Activated CD4-positive, alpha-beta memory T cell treated with anti-CD3 and anti-CD28 coated beads, Interleukin-2, amount 10 ng/mL, durations not matched to agents 7 days and 5 days (primary cell): ENCODE results near the gene LRIG1. TPM values are rescaled to one million over a fixed set of nuclear protein-coding genes. Genes with fewer than 3 reads are reported as not detected.
A peak's percentile ranks its signal among the peaks of the same experiment; 100 is the strongest.

Source experiments
- CTCF ChIA-PET: fragments of 350-600 bp; sonication (Branson Sonifier 250); formaldehyde crosslinking; loops from one replicate; lab custom pipeline; 2021; ENCODE audit warnings: antibody characterized with exemption, inconsistent platforms; lab: Charles Lee
- POLR2A ChIA-PET: fragments of 350-600 bp; sonication (Branson Sonifier 250); formaldehyde crosslinking; loops from one replicate; lab custom pipeline; 2021; ENCODE audit warnings: antibody characterized with exemption; lab: Charles Lee
- DNase-seq: peaks from one replicate; pipeline ENCODE4 v3.0.0-alpha.2; 2020
- H3K27ac Mint-ChIP-seq: one replicate; pipeline ENCODE4 v1.8.0; 2021; ENCODE audit warnings: mild to moderate bottlenecking, mixed read lengths
- H3K27me3 Mint-ChIP-seq: one replicate; pipeline ENCODE4 v1.8.0; 2021; ENCODE audit warnings: mixed read lengths
- H3K36me3 Mint-ChIP-seq: one replicate; pipeline ENCODE4 v1.8.0; 2021; ENCODE audit warnings: low read depth, mixed read lengths
- H3K4me1 Mint-ChIP-seq: one replicate; pipeline ENCODE4 v1.8.0; 2021; ENCODE audit warnings: mixed read lengths
- H3K4me3 Mint-ChIP-seq: one replicate; pipeline ENCODE4 v1.8.0; 2021; ENCODE audit warnings: mild to moderate bottlenecking, mixed read lengths
- H3K9me3 Mint-ChIP-seq: one replicate; pipeline ENCODE4 v1.8.0; 2021; ENCODE audit warnings: mixed read lengths
- total RNA-seq, 2 experiments: library from RNA; stranded (reverse); gene quantifications; one replicate each; pipeline ENCODE4 v1.2.3, GENCODE V29; 2021

The LRIG1 gene
- total RNA-seq, 2 experiments from 2014 or later: 43.0 to 43.7 TPM

DNA sequence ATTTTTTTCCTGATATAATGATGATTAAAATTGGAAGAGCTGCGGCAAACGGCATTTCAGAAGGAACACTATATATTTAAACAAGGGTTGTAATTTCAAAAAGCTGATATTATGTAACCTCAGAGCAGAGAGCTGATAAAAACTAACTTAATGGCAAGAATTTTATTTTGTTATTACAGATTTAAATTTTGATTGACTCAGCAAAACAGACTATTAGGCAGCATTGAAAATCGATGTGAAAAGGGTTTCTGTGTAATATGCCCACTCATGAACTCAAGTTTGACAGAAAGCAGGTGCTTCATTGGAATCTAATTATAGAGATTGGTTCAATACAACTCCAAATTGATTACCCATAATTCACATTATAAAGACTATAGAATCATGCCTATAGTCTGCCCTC lies 24.9 kb upstream of the LRIG1 start:
- no peak overlapping the region for H3K4me3 Mint-ChIP-seq
- H3K4me1 Mint-ChIP-seq: no peaks in the 10 kb centered on the region
- DNase-seq: no peak
- H3K27ac Mint-ChIP-seq: no peak overlapping the region
- H3K36me3 Mint-ChIP-seq: no peaks in the 10 kb centered on the region
- no peaks in the 10 kb centered on the region for H3K9me3 Mint-ChIP-seq
- no peaks in the 10 kb centered on the region for H3K27me3 Mint-ChIP-seq
- POLR2A ChIA-PET: no interaction called here
- CTCF ChIA-PET: no interaction called here

DNA sequence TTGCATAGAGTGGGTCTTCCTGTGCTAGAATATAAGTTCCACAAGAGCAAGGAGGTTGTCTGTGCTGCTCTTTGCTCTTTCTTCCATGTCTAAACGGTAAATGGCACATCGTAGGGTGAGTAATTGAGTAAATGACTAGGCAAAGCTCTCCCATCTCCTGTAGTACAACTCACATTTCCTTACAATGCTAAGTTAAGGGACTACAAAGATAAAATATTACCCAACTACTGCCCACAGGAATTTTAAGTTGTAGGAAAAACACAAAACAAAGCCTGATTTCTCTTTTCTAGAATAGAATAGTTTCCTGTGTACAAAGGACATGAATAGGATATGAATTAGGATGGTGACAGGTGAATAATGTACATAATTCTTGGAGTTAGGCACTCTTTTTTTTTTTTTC lies 19.9 kb upstream of the LRIG1 start:
- Mint-ChIP-seq H3K4me3 (no peak overlapping the region), H3K27me3 (peaks cover 3% of the 10 kb centered on the region), H3K9me3 (no peaks in the 10 kb centered on the region), H3K36me3 (no peaks in the 10 kb centered on the region), H3K4me1 (no peaks in the 10 kb centered on the region), H3K27ac (no peak overlapping the region)
- CTCF ChIA-PET: no interaction called here
- DNase-seq: no peak
- POLR2A ChIA-PET: no interaction called here

DNA sequence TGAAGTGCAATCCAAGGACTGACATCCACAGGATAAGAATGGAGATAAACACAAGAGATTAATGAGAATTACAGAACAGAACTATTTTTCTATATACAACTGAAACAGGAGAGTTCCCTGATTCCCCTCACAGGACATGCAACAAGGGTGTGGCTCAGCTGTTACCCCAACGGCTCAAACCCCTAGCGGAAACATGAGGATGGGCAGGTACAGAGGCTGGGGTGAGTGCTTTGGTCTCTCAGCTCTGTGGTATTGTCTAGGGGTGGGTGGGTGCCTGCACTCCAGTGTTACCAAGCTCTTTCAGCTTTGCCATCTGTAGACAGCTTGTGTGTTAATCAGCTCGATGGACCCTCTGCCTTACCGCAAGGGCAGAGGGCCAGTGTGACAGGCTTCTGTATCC lies 17.8 kb upstream of the LRIG1 start:
- Mint-ChIP-seq H3K4me1 (no peaks in the 10 kb centered on the region), H3K27ac (no peak overlapping the region), H3K36me3 (no peaks in the 10 kb centered on the region), H3K9me3 (no peaks in the 10 kb centered on the region), H3K4me3 (no peak overlapping the region), H3K27me3 (peaks cover 6% of the 10 kb centered on the region)
- CTCF ChIA-PET: no interaction called here
- POLR2A ChIA-PET: no interaction called here
- no peak for DNase-seq

DNA sequence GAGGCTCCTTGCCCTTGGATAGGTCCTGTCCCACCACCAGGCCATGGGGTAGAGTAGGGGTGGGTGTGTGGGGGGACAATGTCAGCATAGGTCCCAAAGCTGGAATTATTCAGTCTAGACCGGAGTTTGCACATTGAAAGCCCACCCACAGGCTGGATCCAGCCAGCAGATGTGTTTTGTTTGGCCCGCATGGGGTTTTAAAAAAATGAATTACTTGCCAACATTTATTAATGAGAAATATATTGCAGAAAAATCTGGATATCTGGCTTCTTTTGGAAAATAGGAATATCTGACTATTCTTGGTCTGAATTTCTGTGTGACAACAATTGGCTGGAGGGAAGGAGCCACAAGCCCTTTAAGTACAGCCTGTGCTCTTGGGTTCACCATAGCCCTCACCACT lies 17.3 kb upstream of the LRIG1 start:
- Mint-ChIP-seq H3K9me3 (no peaks in the 10 kb centered on the region), H3K27ac (no peak overlapping the region), H3K4me3 (no peak overlapping the region), H3K4me1 (no peaks in the 10 kb centered on the region), H3K27me3 (peaks cover 6% of the 10 kb centered on the region), H3K36me3 (no peaks in the 10 kb centered on the region)
- DNase-seq: no peak
- ChIA-PET POLR2A (no interaction called here), CTCF (no interaction called here)

- no peak overlapping the region for H3K4me3 Mint-ChIP-seq
- CTCF ChIA-PET: no interaction called here
- no peak overlapping the region for H3K27ac Mint-ChIP-seq
- no peaks in the 10 kb centered on the region for H3K4me1 Mint-ChIP-seq
- no peak for DNase-seq
- POLR2A ChIA-PET: no interaction called here
- H3K9me3 Mint-ChIP-seq: no peaks in the 10 kb centered on the region
- H3K27me3 Mint-ChIP-seq: peaks cover 6% of the 10 kb centered on the region
- H3K36me3 Mint-ChIP-seq: no peaks in the 10 kb centered on the region
These were observed 16.4 kb upstream of the LRIG1 start for GRCh38 chr3:66517241-66517640.

DNA sequence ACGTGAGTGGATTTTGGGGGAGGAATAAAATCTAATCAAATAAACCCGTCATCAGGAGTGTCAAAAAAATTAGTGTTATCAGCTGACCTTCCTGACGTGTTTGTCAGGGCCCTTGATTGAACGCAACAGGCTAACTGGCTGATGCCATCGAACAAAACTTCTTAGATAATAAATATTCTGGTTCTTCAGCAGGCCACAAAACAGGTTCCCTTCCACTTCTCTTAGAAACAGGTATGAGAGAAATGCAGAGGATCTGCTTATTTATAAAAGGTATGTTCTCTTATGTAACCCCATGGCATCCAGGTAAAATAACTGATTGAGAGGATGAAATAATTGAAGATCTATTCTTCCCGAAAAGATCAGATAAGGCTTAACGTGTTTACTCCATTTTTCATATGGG lies 7.6 kb upstream of the LRIG1 start:
- DNase-seq: no peak
- ChIA-PET CTCF (interaction anchor here (1.6 kb wide), 1 partner anchor 315 kb away, joined by 3 read pairs; no protein-coding TSS in a partner anchor), POLR2A (no interaction called here)
- H3K27me3 Mint-ChIP-seq: peaks cover 18% of the 10 kb centered on the region
- no peak overlapping the region for H3K27ac Mint-ChIP-seq
- H3K4me1 Mint-ChIP-seq: peaks cover 5% of the 10 kb centered on the region
- H3K4me3 Mint-ChIP-seq: no peak overlapping the region
- H3K36me3 Mint-ChIP-seq: no peaks in the 10 kb centered on the region
- H3K9me3 Mint-ChIP-seq: no peaks in the 10 kb centered on the region

DNA sequence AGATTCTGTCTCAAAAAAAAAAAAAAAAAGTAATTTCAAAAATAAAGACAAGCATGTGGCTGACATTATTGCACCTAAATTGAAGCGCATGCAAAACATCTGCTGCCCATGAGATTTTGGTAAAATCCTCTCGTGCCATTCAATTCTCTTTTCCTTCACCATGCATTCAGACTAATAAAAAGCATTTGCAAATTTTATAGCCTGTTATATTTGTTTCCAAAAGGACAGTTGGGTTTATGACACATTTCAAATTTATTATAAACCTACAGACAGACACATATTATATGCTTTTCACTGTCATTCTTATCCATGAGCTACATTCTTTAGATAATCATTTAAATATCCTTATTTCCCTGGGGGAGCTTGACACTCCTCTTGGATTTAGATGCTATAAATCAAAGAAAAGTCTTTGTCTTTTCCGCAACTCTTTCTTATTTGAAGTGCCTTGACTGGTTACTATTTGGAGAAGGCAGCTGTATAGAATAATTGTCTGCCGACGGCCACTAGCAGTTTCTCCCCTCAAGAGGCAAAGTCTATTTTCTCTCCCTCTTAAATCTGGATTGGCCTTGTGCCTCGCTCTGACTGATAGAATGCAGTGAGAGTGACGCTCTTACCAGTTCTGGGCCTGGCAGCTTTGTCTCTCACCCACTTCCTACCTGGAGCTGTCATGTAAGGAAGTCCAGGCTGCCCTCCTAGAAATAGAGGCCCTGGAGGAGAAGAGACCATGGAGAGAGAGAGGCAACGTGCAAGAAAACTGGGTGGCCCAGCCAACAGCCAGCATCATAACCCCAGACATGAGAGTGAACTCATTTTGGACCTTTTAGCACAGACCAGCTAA lies 6.8 kb upstream of the LRIG1 start:
- DNase-seq: no peak
- POLR2A ChIA-PET: no interaction called here
- Mint-ChIP-seq H3K4me1 (peaks cover 13% of the 10 kb centered on the region), H3K36me3 (no peaks in the 10 kb centered on the region), H3K27ac (no peak overlapping the region), H3K4me3 (no peak overlapping the region), H3K27me3 (peaks cover 19% of the 10 kb centered on the region), H3K9me3 (no peaks in the 10 kb centered on the region)
- CTCF ChIA-PET: no interaction called here

GRCh38 chr3:66506154-66506553 lies 5.3 kb upstream of the LRIG1 start:
- Mint-ChIP-seq H3K9me3 (no peaks in the 10 kb centered on the region), H3K4me1 (peaks cover 27% of the 10 kb centered on the region), H3K4me3 (no peak overlapping the region), H3K36me3 (no peaks in the 10 kb centered on the region), H3K27ac (no peak overlapping the region), H3K27me3 (peaks cover 12% of the 10 kb centered on the region)
- ChIA-PET POLR2A (interaction anchor here (0.8 kb wide), 1 partner anchor 15 kb away, joined by 3 read pairs; no protein-coding TSS in a partner anchor), CTCF (no interaction called here)
- no peak for DNase-seq

- H3K9me3 Mint-ChIP-seq: no peaks in the 10 kb centered on the region
- CTCF ChIA-PET: no interaction called here
- H3K4me1 Mint-ChIP-seq: peaks cover 28% of the 10 kb centered on the region
- POLR2A ChIA-PET: no interaction called here
- H3K4me3 Mint-ChIP-seq: no peak overlapping the region
- no peak for DNase-seq
- H3K27me3 Mint-ChIP-seq: peaks cover 7% of the 10 kb centered on the region
- no peaks in the 10 kb centered on the region for H3K36me3 Mint-ChIP-seq
- H3K27ac Mint-ChIP-seq: no peak overlapping the region
These were observed 4.2 kb upstream of the LRIG1 start for GRCh38 chr3:66504850-66505641.

GRCh38 chr3:66502981-66503380 lies 2.2 kb upstream of the LRIG1 start:
- CTCF ChIA-PET: interaction anchor here (1.9 kb wide), 1 partner anchor 13 kb away, joined by 8 read pairs; no protein-coding TSS in a partner anchor
- Mint-ChIP-seq H3K4me1 (peaks cover 45% of the 10 kb centered on the region), H3K27me3 (peaks cover 7% of the 10 kb centered on the region), H3K36me3 (peaks cover 3% of the 10 kb centered on the region), H3K4me3 (no peak overlapping the region), H3K9me3 (no peaks in the 10 kb centered on the region), H3K27ac (no peak overlapping the region)
- POLR2A ChIA-PET: interaction anchor here (1.5 kb wide), 1 partner anchor 22 kb away, joined by 3 read pairs; no protein-coding TSS in a partner anchor
- DNase-seq: no peak

- peaks cover 3% of the 10 kb centered on the region for H3K36me3 Mint-ChIP-seq
- CTCF ChIA-PET: interaction anchor here (1.9 kb wide), 1 partner anchor 12 kb away, joined by 8 read pairs; no protein-coding TSS in a partner anchor
- no peaks in the 10 kb centered on the region for H3K9me3 Mint-ChIP-seq
- DNase-seq: no peak
- peaks cover 50% of the 10 kb centered on the region for H3K4me1 Mint-ChIP-seq
- H3K27ac Mint-ChIP-seq: no peak overlapping the region
- H3K27me3 Mint-ChIP-seq: peaks cover 7% of the 10 kb centered on the region
- POLR2A ChIA-PET: interaction anchor here (0.9 to 2.5 kb wide), 4 partner anchors 22 to 94 kb away, joined by 3 to 9 read pairs (median 4); no protein-coding TSS in a partner anchor
- H3K4me3 Mint-ChIP-seq: peak overlapping the region; percentile 16
These were observed 1.5 kb upstream of the LRIG1 start for GRCh38 chr3:66502245-66502874.

DNA sequence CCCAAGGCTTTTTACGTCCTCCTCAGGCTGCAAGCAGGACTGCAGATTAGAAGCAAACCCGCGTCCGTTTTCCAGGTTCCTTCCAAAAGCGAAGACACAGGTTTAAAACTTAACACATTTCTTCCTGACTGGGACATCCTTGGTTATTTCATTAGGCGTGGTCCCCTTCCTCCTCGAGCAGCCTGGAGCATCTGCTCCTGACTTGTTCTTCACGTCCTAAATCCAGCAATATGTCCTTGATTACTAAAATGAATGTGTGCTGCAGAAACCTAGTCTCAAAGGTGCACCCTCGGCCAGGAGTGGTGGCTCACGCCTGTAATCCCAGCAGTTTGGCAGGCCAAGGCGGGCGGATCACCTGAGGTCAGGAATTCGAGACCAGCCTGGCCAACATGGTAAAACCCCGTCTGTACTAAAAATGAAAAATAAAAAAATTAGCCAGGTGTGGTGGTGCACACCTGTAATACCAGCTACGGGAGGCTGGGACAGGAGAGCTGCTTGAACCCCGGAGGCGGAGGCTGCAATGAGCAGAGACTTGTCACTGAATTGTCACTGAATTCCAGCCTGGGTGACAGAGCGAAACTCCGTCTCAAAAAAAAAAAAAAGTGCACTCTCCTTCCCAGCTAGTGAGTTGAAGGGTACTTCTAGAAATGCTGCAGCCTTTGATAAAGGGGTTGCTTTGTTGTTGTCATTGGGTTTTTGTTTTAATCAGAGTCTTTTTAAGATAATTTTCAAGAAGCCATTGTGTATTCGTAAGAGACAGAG lies 842 bp upstream of the LRIG1 start:
- no peak for DNase-seq
- Mint-ChIP-seq H3K27me3 (peaks cover 7% of the 10 kb centered on the region), H3K4me3 (peak overlapping the region; percentile 75), H3K9me3 (no peaks in the 10 kb centered on the region), H3K4me1 (peaks cover 55% of the 10 kb centered on the region), H3K36me3 (peaks cover 3% of the 10 kb centered on the region), H3K27ac (peak overlapping the region; percentile 58)
- CTCF ChIA-PET: interaction anchor here (1.9 kb wide), 1 partner anchor 11 kb away, joined by 8 read pairs; no protein-coding TSS in a partner anchor
- POLR2A ChIA-PET: interaction anchor here (0.9 to 2.5 kb wide), 4 partner anchors 21 to 93 kb away, joined by 3 to 9 read pairs (median 4); no protein-coding TSS in a partner anchor
